Stimulated activated memory B cell treated with anti-CD40 and anti-IgM and Interleukin-4, amounts not matched to agents 10 μg/mL and 1 μg/mL and 100 μg/mL, for 72 hours (primary cell): Measurements from ENCODE around the gene GFRA1.

ENCODE experiments used
- ATAC-seq: fragments of 150-1000 bp; cut with Tn5 transposase; 2 replicates; pipeline ENCODE4 v1.10.0; 2021
- H3K27ac Mint-ChIP-seq: one replicate; pipeline ENCODE4 v1.8.0; 2022; ENCODE audit warnings: mild to moderate bottlenecking, mixed read lengths
- H3K27me3 Mint-ChIP-seq: one replicate; pipeline ENCODE4 v1.8.0; 2022; ENCODE audit warnings: mixed read lengths
- H3K36me3 Mint-ChIP-seq: one replicate; pipeline ENCODE4 v1.8.0; 2022; ENCODE audit warnings: mixed read lengths
- H3K4me1 Mint-ChIP-seq: one replicate; pipeline ENCODE4 v1.8.0; 2022; ENCODE audit warnings: mixed read lengths
- H3K4me3 Mint-ChIP-seq: one replicate; pipeline ENCODE4 v1.8.0; 2022; ENCODE audit warnings: mild to moderate bottlenecking, moderate library complexity, mixed read lengths
- H3K9me3 Mint-ChIP-seq: one replicate; pipeline ENCODE4 v1.8.0; 2022; ENCODE audit warnings: mixed read lengths

GFRA1 gene

DNA sequence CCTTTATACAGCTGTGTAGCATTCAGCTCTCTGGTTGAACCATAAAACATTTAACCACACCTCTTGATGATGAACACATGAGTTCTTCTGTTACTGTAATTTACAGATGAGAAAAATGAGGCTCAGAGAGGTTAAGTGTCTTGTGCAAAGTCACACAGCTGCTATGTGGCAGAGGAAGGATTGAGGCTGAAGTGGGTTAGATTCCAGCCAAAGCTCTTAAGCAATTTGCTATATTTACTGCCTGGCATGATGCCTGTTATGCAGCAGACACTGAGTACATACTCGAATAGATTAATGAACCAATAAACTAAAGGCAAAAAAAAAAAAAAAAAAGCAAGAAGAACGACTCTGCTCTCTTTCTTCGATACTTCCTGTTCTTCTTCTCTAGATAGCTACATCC lies 35.7 kb downstream of the GFRA1 start:
- no peak overlapping the region for H3K4me3 Mint-ChIP-seq
- ATAC-seq: no peak
- H3K4me1 Mint-ChIP-seq: no peaks in the 10 kb centered on the region
- no peak overlapping the region for H3K27ac Mint-ChIP-seq
- H3K27me3 Mint-ChIP-seq: no peaks in the 10 kb centered on the region
- no peaks in the 10 kb centered on the region for H3K9me3 Mint-ChIP-seq
- no peaks in the 10 kb centered on the region for H3K36me3 Mint-ChIP-seq

- no peak overlapping the region for H3K27ac Mint-ChIP-seq
- ATAC-seq: peak; percentile 8
- no peak overlapping the region for H3K4me3 Mint-ChIP-seq
- H3K27me3 Mint-ChIP-seq: no peaks in the 10 kb centered on the region
- H3K36me3 Mint-ChIP-seq: no peaks in the 10 kb centered on the region
- no peaks in the 10 kb centered on the region for H3K4me1 Mint-ChIP-seq
- no peaks in the 10 kb centered on the region for H3K9me3 Mint-ChIP-seq
Observed at GRCh38 chr10:116233230-116233629, 39.8 kb downstream of the GFRA1 start.

DNA sequence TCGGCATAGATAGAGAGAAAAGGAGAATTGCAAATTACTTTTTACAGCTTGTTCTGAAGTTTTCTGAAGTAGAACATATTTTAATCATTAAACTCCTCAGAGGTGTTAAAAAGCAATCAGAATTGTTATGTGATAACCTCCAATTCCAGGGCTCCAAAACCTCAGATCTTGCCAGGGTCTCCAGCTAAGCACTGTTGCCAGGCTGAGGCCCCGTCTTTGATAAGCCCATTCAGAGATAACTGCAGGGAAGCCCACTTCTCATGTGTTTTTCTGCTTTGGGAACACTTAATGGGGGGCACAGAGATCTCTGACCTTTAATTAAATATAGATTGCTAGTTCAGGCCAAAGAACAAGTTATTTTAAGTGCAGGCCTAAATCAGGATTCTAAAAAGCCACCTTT lies 40.4 kb downstream of the GFRA1 start:
- no peak overlapping the region for H3K4me3 Mint-ChIP-seq
- no peaks in the 10 kb centered on the region for H3K4me1 Mint-ChIP-seq
- no peaks in the 10 kb centered on the region for H3K9me3 Mint-ChIP-seq
- H3K36me3 Mint-ChIP-seq: no peaks in the 10 kb centered on the region
- no peak for ATAC-seq
- H3K27ac Mint-ChIP-seq: no peak overlapping the region
- H3K27me3 Mint-ChIP-seq: no peaks in the 10 kb centered on the region

DNA sequence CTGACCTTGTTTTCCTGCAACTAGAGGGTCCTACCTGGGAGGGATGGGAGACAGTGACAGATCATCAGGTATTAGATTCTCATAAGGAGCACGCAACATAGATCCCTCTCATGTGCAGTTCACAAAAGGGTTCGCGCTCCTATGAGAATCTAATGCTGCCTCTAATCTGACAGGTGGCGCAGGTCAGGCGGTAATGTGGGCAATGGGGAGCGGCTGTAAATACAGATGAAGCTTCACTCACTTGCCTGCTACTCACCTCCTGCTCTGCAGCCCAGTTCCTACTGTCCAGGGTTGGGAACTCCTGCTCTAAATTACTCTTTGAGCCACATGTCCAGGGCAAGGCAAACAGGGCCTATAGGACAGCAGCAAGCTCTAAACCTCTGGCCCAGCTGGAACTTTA lies 46.2 kb downstream of the GFRA1 start:
- H3K4me3 Mint-ChIP-seq: no peak overlapping the region
- H3K4me1 Mint-ChIP-seq: no peaks in the 10 kb centered on the region
- H3K27me3 Mint-ChIP-seq: no peaks in the 10 kb centered on the region
- ATAC-seq: no peak
- H3K36me3 Mint-ChIP-seq: no peaks in the 10 kb centered on the region
- no peak overlapping the region for H3K27ac Mint-ChIP-seq
- no peaks in the 10 kb centered on the region for H3K9me3 Mint-ChIP-seq

DNA sequence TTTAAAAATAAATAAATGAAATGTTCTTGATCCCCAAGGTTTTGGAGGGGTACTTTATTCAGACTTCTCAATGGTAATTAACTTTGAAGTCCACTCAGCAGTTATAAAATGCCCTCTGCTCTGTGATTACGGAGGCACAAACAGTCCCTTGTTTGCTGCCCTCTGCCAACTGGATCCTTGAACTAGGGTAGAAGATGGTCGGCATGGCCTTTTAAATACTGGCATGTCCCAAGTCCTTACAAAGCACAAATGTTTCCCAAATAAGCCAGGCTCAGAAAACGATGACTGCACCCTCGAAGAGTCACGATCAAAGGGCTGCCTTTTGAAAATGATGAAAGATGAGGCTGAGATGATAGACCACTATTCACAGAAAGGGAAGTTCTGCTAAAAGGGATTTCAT lies 47.0 kb downstream of the GFRA1 start:
- no peak overlapping the region for H3K4me3 Mint-ChIP-seq
- no peaks in the 10 kb centered on the region for H3K9me3 Mint-ChIP-seq
- no peaks in the 10 kb centered on the region for H3K36me3 Mint-ChIP-seq
- H3K27ac Mint-ChIP-seq: no peak overlapping the region
- no peak for ATAC-seq
- H3K27me3 Mint-ChIP-seq: no peaks in the 10 kb centered on the region
- no peaks in the 10 kb centered on the region for H3K4me1 Mint-ChIP-seq

- Mint-ChIP-seq H3K27me3 (no peaks in the 10 kb centered on the region), H3K27ac (no peak overlapping the region), H3K36me3 (no peaks in the 10 kb centered on the region), H3K9me3 (no peaks in the 10 kb centered on the region), H3K4me3 (no peak overlapping the region), H3K4me1 (no peaks in the 10 kb centered on the region)
- no peak for ATAC-seq
Observed at GRCh38 chr10:116223289-116223688, 49.7 kb downstream of the GFRA1 start.

GRCh38 chr10:116221053-116221452 lies 52.0 kb downstream of the GFRA1 start:
- Mint-ChIP-seq H3K4me1 (no peaks in the 10 kb centered on the region), H3K27ac (no peak overlapping the region), H3K27me3 (no peaks in the 10 kb centered on the region), H3K36me3 (no peaks in the 10 kb centered on the region), H3K9me3 (no peaks in the 10 kb centered on the region), H3K4me3 (no peak overlapping the region)
- ATAC-seq: no peak

DNA sequence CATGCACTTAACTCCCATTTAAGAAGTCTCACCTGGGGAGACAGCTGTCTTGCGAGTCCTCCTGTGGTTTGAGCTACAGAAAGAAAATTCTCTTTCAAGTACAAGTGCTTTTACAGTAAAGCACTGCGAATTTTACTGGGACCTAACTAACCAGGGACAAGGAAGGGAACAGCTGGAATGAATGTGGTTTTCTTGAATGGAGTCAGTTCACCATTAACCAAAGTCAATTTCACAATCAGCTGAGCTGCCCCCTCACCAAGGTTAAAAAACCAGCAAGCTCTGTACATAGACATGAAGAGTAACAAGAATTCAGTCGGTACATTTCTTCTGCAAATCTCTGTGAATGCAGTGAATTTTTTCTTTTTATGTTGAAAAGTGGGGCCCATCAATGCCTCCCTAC lies 56.3 kb downstream of the GFRA1 start:
- ATAC-seq: no peak
- H3K27me3 Mint-ChIP-seq: no peaks in the 10 kb centered on the region
- H3K4me3 Mint-ChIP-seq: no peak overlapping the region
- H3K27ac Mint-ChIP-seq: no peak overlapping the region
- no peaks in the 10 kb centered on the region for H3K9me3 Mint-ChIP-seq
- H3K4me1 Mint-ChIP-seq: no peaks in the 10 kb centered on the region
- H3K36me3 Mint-ChIP-seq: no peaks in the 10 kb centered on the region

GRCh38 chr10:116215651-116216050 lies 57.4 kb downstream of the GFRA1 start:
- Mint-ChIP-seq H3K9me3 (no peaks in the 10 kb centered on the region), H3K4me3 (no peak overlapping the region), H3K36me3 (no peaks in the 10 kb centered on the region), H3K4me1 (no peaks in the 10 kb centered on the region), H3K27ac (no peak overlapping the region), H3K27me3 (no peaks in the 10 kb centered on the region)
- no peak for ATAC-seq

DNA sequence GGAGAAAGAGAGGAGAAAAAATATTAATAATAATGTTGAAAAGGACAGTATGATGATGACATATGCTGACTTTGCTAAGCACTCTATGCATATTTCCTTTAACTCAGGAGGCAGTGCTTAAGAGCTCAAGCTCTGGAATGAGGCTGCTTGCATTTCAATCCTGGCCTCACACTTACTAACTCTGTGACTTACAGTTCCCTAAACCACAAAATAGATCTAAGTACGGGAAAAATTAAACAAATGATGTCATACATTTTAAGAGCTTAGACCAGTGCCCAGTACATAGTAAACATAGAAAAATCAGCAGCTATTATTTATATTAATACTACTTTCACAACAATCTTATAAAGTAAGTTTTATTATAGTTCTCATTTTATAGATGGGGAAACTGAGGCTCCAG lies 61.3 kb downstream of the GFRA1 start:
- no peak for ATAC-seq
- Mint-ChIP-seq H3K36me3 (no peaks in the 10 kb centered on the region), H3K9me3 (no peaks in the 10 kb centered on the region), H3K4me3 (no peak overlapping the region), H3K27me3 (no peaks in the 10 kb centered on the region), H3K4me1 (no peaks in the 10 kb centered on the region), H3K27ac (no peak overlapping the region)

DNA sequence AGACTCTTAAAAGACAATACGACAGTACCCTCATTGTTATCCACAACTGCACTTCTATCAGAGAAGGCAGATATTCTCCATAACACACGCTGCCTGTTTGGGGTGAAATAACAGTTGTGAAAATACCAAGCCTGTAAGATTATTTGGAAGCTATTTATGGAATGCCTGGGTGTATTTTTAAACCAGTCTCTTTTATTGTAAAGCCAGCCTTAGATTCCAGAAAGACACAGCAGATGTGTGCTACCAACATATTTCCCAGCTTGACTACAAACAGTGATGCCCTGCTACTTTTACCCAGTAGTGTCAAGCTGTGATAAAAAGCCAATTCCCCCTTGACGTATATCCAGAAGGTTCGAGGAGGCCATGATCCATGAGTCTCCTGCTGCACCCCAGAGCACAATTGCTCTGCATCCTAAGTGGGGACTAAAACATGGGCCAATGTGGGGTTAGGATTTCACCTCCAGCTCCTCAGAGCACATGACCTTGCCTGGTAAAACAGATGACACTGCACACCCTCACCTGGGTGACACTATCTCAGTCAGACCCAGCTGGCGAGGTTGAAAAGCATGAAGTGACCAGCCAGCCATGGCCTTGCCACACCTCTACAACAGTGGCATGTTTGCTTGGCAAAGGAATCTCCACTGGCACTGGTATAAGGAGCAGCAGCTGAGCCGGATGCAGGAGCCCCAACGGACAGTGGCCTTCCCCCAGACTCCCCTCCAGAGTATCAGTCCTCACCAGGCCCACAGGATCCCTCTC lies 62.2 kb downstream of the GFRA1 start:
- no peaks in the 10 kb centered on the region for H3K36me3 Mint-ChIP-seq
- no peaks in the 10 kb centered on the region for H3K9me3 Mint-ChIP-seq
- H3K27me3 Mint-ChIP-seq: no peaks in the 10 kb centered on the region
- no peaks in the 10 kb centered on the region for H3K4me1 Mint-ChIP-seq
- ATAC-seq: peak; percentile 10
- no peak overlapping the region for H3K27ac Mint-ChIP-seq
- H3K4me3 Mint-ChIP-seq: no peak overlapping the region

GRCh38 chr10:116209781-116210180 lies 63.2 kb downstream of the GFRA1 start:
- H3K4me1 Mint-ChIP-seq: no peaks in the 10 kb centered on the region
- no peak for ATAC-seq
- no peaks in the 10 kb centered on the region for H3K9me3 Mint-ChIP-seq
- H3K36me3 Mint-ChIP-seq: no peaks in the 10 kb centered on the region
- no peak overlapping the region for H3K27ac Mint-ChIP-seq
- no peaks in the 10 kb centered on the region for H3K27me3 Mint-ChIP-seq
- no peak overlapping the region for H3K4me3 Mint-ChIP-seq

DNA sequence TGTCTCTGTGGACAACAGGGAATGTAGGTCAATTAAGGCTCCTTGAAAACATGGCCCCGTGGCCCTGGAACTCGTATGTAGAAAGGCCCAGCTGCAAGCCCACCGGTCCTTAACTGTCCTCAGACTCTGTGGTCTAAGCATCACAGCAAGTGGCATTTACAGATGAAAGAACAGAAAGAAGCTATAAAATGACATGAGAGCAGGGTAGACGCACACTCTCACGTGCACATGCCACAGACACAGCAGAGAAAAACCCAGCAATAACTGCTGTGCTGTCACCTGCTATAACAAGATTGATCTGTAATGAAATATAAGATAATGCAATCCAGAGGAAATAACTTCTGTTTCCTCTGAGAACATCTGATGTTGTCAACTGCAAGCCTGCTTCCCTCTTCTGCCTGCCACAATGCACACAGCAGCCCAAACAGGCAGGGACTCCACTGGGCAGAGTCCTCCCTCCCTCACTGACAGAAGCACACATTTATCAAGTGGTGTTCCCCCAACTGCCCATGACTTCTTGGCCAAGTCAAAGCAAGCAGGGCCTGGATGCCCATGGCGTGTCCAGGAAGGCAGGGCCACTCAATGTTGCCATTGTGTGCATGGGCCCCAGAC lies 63.9 kb downstream of the GFRA1 start:
- Mint-ChIP-seq H3K9me3 (no peaks in the 10 kb centered on the region), H3K27me3 (no peaks in the 10 kb centered on the region), H3K4me3 (no peak overlapping the region), H3K27ac (no peak overlapping the region), H3K36me3 (no peaks in the 10 kb centered on the region), H3K4me1 (no peaks in the 10 kb centered on the region)
- no peak for ATAC-seq

- H3K9me3 Mint-ChIP-seq: no peaks in the 10 kb centered on the region
- no peak overlapping the region for H3K4me3 Mint-ChIP-seq
- H3K27me3 Mint-ChIP-seq: no peaks in the 10 kb centered on the region
- H3K27ac Mint-ChIP-seq: no peak overlapping the region
- H3K36me3 Mint-ChIP-seq: no peaks in the 10 kb centered on the region
- no peaks in the 10 kb centered on the region for H3K4me1 Mint-ChIP-seq
- ATAC-seq: no peak
Observed at GRCh38 chr10:116207690-116208089, 65.3 kb downstream of the GFRA1 start.

GRCh38 chr10:116203661-116204060 lies 69.3 kb downstream of the GFRA1 start:
- no peaks in the 10 kb centered on the region for H3K9me3 Mint-ChIP-seq
- H3K4me3 Mint-ChIP-seq: no peak overlapping the region
- no peak overlapping the region for H3K27ac Mint-ChIP-seq
- H3K27me3 Mint-ChIP-seq: no peaks in the 10 kb centered on the region
- H3K36me3 Mint-ChIP-seq: no peaks in the 10 kb centered on the region
- no peaks in the 10 kb centered on the region for H3K4me1 Mint-ChIP-seq
- no peak for ATAC-seq

DNA sequence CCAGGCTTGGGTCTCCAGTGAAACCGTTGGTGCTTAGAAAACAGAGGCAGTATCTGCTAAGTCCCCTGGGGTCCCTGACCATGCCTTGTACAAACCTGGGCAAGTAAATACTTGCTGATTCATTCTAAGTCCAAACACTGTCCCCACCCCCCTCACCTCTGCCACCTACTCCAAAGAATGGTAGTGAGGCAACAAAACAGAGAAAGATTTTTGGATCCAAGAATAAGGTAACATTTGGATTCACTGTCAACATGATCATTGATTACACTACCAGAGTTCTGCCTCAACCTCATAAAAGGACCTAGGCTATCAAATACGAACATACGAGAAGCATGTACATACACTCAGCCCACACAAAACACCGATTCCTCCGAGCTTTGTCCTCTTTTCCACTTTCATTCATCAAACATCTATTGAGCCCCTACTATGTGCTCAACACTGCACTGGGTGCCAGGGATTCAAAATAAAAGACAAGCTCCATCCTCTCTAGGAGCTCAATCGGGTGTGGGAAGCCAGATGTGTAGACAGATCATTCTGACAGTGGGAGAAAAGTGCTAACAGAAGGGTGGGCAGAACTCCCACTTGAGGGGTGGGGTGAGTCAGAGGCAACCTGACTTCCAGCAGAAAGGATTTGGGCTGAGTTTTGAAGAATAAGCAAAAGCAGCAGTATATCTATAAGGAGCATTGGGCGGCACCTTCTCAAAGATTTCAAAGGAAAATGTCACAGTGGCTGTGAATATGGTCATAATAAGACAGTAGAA lies 71.2 kb downstream of the GFRA1 start:
- no peak overlapping the region for H3K4me3 Mint-ChIP-seq

More for the DNA sequence above, 71.2 kb downstream of the GFRA1 start:
- Mint-ChIP-seq H3K4me1 (no peaks in the 10 kb centered on the region), H3K9me3 (no peaks in the 10 kb centered on the region), H3K27ac (no peak overlapping the region), H3K36me3 (no peaks in the 10 kb centered on the region), H3K27me3 (no peaks in the 10 kb centered on the region)
- no peak for ATAC-seq
